Skin epidermis (tissue), 12 donors: ENCODE data around the gene SMIM43.
"Not testable (repeated sequence)": the region's sequence is repeated elsewhere in the genome, so short reads cannot be mapped to it uniquely, and the experiment has no call there.

ENCODE experiments used
- H3K27ac ChIP-seq, 21 experiments: fragments of 200-600 bp; sonication (generic) in 11 of 21; one replicate each; pipeline ENCODE4 v1.5.0; 2020; ENCODE audit warnings: mild to moderate bottlenecking in 3 of 21, inconsistent platforms in 2 of 21, moderate library complexity in 2 of 21
- H3K4me3 ChIP-seq, 7 experiments: fragments of 200-600 bp; sonication (generic) in 2 of 7; one replicate each; pipeline ENCODE4 v1.5.0; 2020; ENCODE audit warnings: inconsistent platforms in 2 of 7, mild to moderate bottlenecking in 2 of 7, moderate library complexity in 1 of 7

Gene SMIM43

GRCh38 chr4:121784975-121785374, 20.0 kb upstream of the SMIM43 start:
- Histone ChIP-seq H3K4me3 (no peak overlapping the region), H3K27ac (peak overlapping the region in 5 of 21 experiments; percentile 1 to 32 (median 26))

GRCh38 chr4:121784401-121784800, 19.4 kb upstream of the SMIM43 start:
- H3K27ac ChIP-seq: peak overlapping the region in 2 of 21 experiments; percentile 31 to 47
- H3K4me3 ChIP-seq: no peak overlapping the region

- Histone ChIP-seq H3K4me3 (no peak overlapping the region), H3K27ac (no peak overlapping the region)
These were observed 18.2 kb upstream of the SMIM43 start for GRCh38 chr4:121783210-121783609.

- H3K4me3 ChIP-seq: no peak overlapping the region
- no peak overlapping the region for H3K27ac ChIP-seq
These were observed 14.1 kb upstream of the SMIM43 start for GRCh38 chr4:121778991-121779628.

- Histone ChIP-seq H3K27ac (peak overlapping the region in 1 of 21 experiments; percentile 10), H3K4me3 (no peak overlapping the region)
These were observed 12.7 kb upstream of the SMIM43 start for GRCh38 chr4:121777625-121778024.

- H3K27ac ChIP-seq: peak overlapping the region in 1 of 21 experiments; percentile 10
These were observed 11.8 kb upstream of the SMIM43 start for GRCh38 chr4:121776610-121777401.

GRCh38 chr4:121773883-121774282, 8.9 kb upstream of the SMIM43 start:
- Histone ChIP-seq H3K27ac (no peak overlapping the region), H3K4me3 (no peak overlapping the region)

More at GRCh38 chr4:121776610-121777401, 11.8 kb upstream of the SMIM43 start:
- H3K4me3 ChIP-seq: no peak overlapping the region

- H3K27ac ChIP-seq: no peak overlapping the region
- no peak overlapping the region for H3K4me3 ChIP-seq
These were observed 6.9 kb upstream of the SMIM43 start for GRCh38 chr4:121771869-121772268.

- no peak overlapping the region for H3K4me3 ChIP-seq
- H3K27ac ChIP-seq: no peak overlapping the region
These were observed 4.4 kb upstream of the SMIM43 start for GRCh38 chr4:121769341-121769740.

GRCh38 chr4:121767166-121767565, 2.2 kb upstream of the SMIM43 start:
- H3K4me3 ChIP-seq: no peak overlapping the region
- H3K27ac ChIP-seq: no peak overlapping the region

- H3K4me3 ChIP-seq: no peak overlapping the region
These were observed 1.1 kb upstream of the SMIM43 start for GRCh38 chr4:121765971-121766538.

GRCh38 chr4:121765368-121765705, 373 bp upstream of the SMIM43 start:
- Histone ChIP-seq H3K4me3 (peak overlapping the region in 6 of 7 experiments; percentile 12 to 41 (median 34)), H3K27ac (no peak overlapping the region)

More at GRCh38 chr4:121765971-121766538, 1.1 kb upstream of the SMIM43 start:
- H3K27ac ChIP-seq: no peak overlapping the region

- Histone ChIP-seq H3K27ac (peak overlapping the region in 1 of 21 experiments; percentile 26), H3K4me3 (peak overlapping the region; percentile 12 to 41 (median 32))
These were observed 662 bp downstream of the SMIM43 start for GRCh38 chr4:121764303-121764701.

GRCh38 chr4:121760205-121760604, 4.8 kb downstream of the SMIM43 start:
- H3K27ac ChIP-seq: no peak overlapping the region

GRCh38 chr4:121758925-121759568, 5.9 kb downstream of the SMIM43 start:
- H3K27ac ChIP-seq: no peak overlapping the region
- H3K4me3 ChIP-seq: no peak overlapping the region

More at GRCh38 chr4:121760205-121760604, 4.8 kb downstream of the SMIM43 start:
- no peak overlapping the region for H3K4me3 ChIP-seq

GRCh38 chr4:121752142-121752541, 12.8 kb downstream of the SMIM43 start:
- not testable (repeated sequence) for H3K4me3 ChIP-seq, H3K27ac ChIP-seq

GRCh38 chr4:121749225-121749624, 15.7 kb downstream of the SMIM43 start:
- Histone ChIP-seq H3K4me3 (no peak overlapping the region), H3K27ac (no peak overlapping the region)

- H3K27ac ChIP-seq: no peak overlapping the region
- no peak overlapping the region for H3K4me3 ChIP-seq
These were observed 22.2 kb downstream of the SMIM43 start for GRCh38 chr4:121742794-121743193.

- Histone ChIP-seq H3K4me3 (no peak overlapping the region), H3K27ac (no peak overlapping the region)
These were observed 23.2 kb downstream of the SMIM43 start for GRCh38 chr4:121741751-121742150.

- no peak overlapping the region for H3K27ac ChIP-seq
- H3K4me3 ChIP-seq: no peak overlapping the region
These were observed 24.1 kb downstream of the SMIM43 start for GRCh38 chr4:121740796-121741409.
